ENCODE data around the gene PPL.
A peak's percentile ranks its signal among the peaks of the same experiment; 100 is the strongest.

GRCh38 chr16:4957420-4957719 is 20.4 kb upstream of the PPL start:
- TF ChIP-seq CTCF (IDR thresholded peaks at IDR 0.05) (no peak), EP300 (IDR thresholded peaks at IDR 0.05) (no peak), POLR2A (IDR thresholded peaks at IDR 0.05) (peak in 1 of 4 donors; percentile 42)
